Hematopoietic multipotent progenitor cell treated with erythropoietin and hydrocortisone succinate and interleukin-3 and kit ligand, for 15 days (in vitro differentiated cells): Measurements from ENCODE around the gene PRIMPOL.
"Not testable (repeated sequence)": the region's sequence is repeated elsewhere in the genome, so short reads cannot be mapped to it uniquely, and the experiment has no call there.

Experiments used
- DNase-seq: peaks from one replicate; pipeline ENCODE4 v3.0.0-alpha.2; 2015; ENCODE audit warnings: low spot score

The PRIMPOL gene

GRCh38 chr4:184713887-184714286 lies 64.3 kb downstream of the PRIMPOL start:
- no peak for DNase-seq

- DNase-seq, result no peak
Observed at GRCh38 chr4:184715526-184715925, 66.0 kb downstream of the PRIMPOL start.

- no peak for DNase-seq
Observed at GRCh38 chr4:184719407-184719806, 69.9 kb downstream of the PRIMPOL start.

GRCh38 chr4:184721254-184721653 lies 71.7 kb downstream of the PRIMPOL start:
- no peak for DNase-seq

GRCh38 chr4:184722798-184723197 lies 73.3 kb downstream of the PRIMPOL start:
- DNase-seq, result peak; percentile 46

- no peak for DNase-seq
Observed at GRCh38 chr4:184727430-184727829, 77.9 kb downstream of the PRIMPOL start.

GRCh38 chr4:184728858-184729257 lies 79.3 kb downstream of the PRIMPOL start:
- DNase-seq, result no peak

- DNase-seq, result no peak
Observed at GRCh38 chr4:184729946-184730345, 80.4 kb downstream of the PRIMPOL start.

- DNase-seq, result no peak
Observed at GRCh38 chr4:184731056-184731455, 81.5 kb downstream of the PRIMPOL start.

- no peak for DNase-seq
Observed at GRCh38 chr4:184732126-184732525, 82.6 kb downstream of the PRIMPOL start.

GRCh38 chr4:184733654-184734524 lies 84.4 kb downstream of the PRIMPOL start, which contains the start of gene CENPU:
Gene CENPU, minus strand, starts transcription at chr4:184734096. Its CDS starts 34 bp downstream, at chr4:184734062.
- peak; percentile 95 for DNase-seq

- no peak for DNase-seq
Observed at GRCh38 chr4:184734758-184735157, 85.2 kb downstream of the PRIMPOL start.

- peak; percentile 16 for DNase-seq
Observed at GRCh38 chr4:184739575-184739974, 90.0 kb downstream of the PRIMPOL start.

GRCh38 chr4:184740980-184741391 lies 91.4 kb downstream of the PRIMPOL start:
- no peak for DNase-seq

GRCh38 chr4:184741651-184742050 lies 92.1 kb downstream of the PRIMPOL start:
- not testable (repeated sequence) for DNase-seq

- no peak for DNase-seq
Observed at GRCh38 chr4:184743650-184744049, 94.1 kb downstream of the PRIMPOL start.

- DNase-seq, result no peak
Observed at GRCh38 chr4:184744236-184744635, 94.7 kb downstream of the PRIMPOL start.
